Epithelial cell of esophagus (primary cell): ENCODE data around the gene ARHGAP24.

ENCODE experiments used
- DNase-seq: peaks from one replicate; pipeline ENCODE4 v3.0.0; 2010; ENCODE audit warnings: low read depth
- H3K4me3 ChIP-seq: 2 replicates; pipeline ENCODE4 v1.5.1; 2011; ENCODE audit warnings: mild to moderate bottlenecking, low read length, control low read depth
- TF ChIP-seq, protein P1 (sequence below): IDR thresholded peaks from 2 replicates; pipeline ENCODE4 v1.5.1; 2011; ENCODE audit warnings: low read depth, mild to moderate bottlenecking, low read length, control low read depth, inconsistent platforms; ENCODE audit not compliant: insufficient read depth; ENCODE audit errors: missing control alignments

ARHGAP24 gene

DNA sequence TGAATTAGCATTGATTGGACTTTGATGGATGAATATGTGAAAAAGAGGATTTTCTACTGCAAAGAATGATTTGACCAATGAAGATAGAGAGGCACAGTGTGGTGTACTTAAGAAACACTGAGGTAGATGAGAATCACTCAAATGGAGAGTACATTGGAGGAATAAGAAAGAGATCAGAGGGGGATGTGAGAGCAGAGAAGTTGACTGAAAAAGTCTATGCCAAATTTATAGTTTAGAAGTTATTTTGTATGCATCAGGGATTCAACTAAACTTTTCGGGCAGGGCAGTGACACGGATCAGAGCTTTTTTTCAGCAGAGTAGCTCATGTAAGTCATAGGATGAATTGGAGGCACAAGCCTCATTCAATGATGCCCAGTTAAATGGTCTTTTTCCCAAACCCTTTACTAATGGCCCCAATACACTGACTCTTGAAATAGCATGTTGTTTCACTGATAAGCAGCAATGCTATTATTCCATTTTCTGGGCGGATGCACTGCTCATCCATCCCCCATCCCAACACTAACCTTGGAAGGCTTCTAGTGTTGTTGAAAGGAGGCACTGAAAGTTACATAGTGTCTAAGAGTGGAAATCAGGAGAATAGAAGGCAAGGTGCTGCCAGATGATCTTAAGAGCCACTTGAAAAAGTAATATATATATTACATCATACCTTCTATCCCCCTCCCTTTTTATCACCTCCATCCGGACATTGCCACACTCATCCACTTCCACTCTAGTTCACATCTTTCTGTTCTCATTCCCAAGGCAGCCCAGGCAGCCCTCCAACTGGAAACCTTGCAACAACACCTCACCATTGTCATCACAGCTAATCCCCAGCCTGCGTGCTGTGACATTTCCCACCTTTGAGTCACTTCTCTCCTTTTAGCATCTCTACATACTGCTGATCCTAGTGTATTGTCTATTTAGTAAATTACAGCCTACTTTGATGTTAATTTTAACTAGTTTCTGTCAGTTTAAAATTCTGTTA, 46.1 kb downstream of the ARHGAP24 start:
- DNase-seq: peak; percentile 31
- TF ChIP-seq, protein P1, sequence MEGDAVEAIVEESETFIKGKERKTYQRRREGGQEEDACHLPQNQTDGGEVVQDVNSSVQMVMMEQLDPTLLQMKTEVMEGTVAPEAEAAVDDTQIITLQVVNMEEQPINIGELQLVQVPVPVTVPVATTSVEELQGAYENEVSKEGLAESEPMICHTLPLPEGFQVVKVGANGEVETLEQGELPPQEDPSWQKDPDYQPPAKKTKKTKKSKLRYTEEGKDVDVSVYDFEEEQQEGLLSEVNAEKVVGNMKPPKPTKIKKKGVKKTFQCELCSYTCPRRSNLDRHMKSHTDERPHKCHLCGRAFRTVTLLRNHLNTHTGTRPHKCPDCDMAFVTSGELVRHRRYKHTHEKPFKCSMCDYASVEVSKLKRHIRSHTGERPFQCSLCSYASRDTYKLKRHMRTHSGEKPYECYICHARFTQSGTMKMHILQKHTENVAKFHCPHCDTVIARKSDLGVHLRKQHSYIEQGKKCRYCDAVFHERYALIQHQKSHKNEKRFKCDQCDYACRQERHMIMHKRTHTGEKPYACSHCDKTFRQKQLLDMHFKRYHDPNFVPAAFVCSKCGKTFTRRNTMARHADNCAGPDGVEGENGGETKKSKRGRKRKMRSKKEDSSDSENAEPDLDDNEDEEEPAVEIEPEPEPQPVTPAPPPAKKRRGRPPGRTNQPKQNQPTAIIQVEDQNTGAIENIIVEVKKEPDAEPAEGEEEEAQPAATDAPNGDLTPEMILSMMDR: no peak
- no peak overlapping the region for H3K4me3 ChIP-seq

DNA sequence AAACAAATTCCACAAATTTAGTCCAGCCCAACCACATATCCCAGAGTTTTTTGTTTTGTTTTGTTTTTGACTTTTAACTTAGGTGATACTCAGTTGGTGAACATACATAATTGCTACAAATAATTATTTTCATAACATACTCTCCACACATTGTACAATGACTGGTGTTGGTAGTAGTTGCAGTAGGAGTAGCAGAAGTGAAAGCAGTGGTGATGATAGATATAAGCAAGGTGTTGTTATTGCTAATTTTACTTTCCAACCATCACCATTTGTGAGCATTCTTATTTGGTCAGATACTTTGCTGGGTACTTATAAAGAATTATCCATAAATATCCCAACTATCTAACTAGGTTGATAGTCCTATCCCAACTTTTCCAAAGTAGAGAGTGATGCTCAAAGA, 47.3 kb downstream of the ARHGAP24 start:
- TF ChIP-seq, protein P1: no peak
- no peak overlapping the region for H3K4me3 ChIP-seq
- no peak for DNase-seq

DNA sequence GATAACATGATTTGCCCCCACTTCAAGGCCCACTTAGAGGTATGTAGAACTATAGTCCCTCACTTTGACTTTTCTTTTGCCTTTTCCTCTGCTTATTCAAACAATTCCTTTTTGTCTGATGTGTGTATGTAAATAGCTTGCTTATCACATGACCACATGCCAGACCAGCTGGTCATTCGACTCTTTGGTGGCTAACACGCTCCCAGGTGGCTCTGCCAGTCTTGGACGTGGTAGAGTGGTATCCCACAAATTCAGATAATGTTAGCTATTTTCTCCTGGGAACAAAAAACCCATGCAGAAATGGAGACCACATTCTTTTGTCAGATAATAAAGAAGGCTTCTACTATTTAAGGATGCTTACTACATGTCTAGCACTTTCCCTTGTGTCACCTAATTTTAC, 47.9 kb downstream of the ARHGAP24 start:
- TF ChIP-seq, protein P1: no peak
- H3K4me3 ChIP-seq: no peak overlapping the region
- DNase-seq: no peak

DNA sequence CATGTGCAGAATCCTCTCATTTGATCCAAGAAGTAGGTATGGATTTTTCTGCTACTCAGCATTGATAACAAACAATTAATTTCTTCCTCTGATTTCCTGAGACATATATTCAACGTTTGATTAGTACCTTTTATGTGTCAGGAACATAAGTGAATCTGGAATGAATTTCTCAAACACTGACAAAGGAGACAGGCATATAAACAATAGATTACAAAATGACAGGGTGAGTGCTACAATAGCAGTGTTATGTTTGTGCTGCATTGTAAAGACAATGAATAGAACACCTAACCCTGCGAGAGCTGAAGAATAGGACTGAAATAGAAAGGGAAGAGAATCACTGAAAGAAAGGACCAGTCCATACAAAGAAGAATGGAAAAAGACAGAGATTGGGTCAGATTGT, 52.9 kb downstream of the ARHGAP24 start:
- H3K4me3 ChIP-seq: no peak overlapping the region
- TF ChIP-seq, protein P1: no peak
- no peak for DNase-seq

DNA sequence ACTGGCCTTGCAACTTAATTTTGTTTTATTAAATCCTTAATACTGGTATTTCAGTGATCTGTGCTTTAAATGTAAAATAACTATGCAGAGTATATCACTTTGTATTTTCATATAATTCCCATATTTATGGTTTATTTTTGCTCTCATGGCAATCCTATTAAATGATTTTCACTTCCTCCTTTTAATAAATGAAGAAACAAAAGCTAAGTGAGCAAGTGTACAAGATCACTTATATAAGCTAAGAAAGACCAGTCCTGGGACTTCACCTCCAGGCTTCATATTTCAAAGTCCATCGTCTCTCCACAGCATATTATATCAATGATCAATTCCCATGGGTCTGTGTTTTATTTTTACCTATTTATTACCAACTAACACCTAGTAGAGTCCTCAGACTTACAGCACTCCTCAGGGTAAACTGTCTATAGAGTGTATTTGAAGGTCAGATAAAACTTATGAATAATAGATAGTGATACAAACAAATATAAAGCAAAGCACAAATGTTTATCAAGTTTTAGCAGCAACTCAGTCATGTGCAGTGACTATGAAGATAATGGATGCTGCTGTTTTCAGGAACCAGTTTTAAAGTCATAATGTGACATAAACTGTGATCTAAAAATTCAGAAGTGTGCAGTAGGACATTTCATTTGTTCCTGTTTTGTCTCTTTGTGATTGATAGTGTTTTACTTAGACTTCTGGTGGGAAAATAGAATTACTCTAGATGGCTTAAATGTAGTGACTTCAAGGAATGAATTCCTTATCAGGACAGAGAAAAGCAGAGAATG, 56.8 kb downstream of the ARHGAP24 start:
- DNase-seq: no peak
- H3K4me3 ChIP-seq: no peak overlapping the region
- TF ChIP-seq, protein P1: no peak

DNA sequence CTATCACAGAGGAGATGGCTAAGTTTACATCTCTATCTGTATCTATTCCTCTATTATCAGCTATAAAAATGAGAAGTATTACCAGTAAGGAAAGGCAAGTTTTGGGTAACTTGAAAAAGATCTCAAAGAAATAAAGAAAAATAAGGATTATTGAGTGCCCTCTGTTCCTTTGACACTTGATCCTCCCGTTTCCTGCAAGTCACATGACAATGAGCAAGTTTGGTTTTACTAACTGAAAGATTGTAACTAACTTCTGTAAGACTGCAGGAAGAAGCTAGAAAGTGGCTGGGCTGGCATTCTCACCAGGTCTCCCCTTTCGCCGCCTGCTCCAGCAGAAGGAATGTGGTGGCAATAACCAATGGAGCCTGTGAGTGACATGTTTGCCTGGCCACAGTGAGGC, 59.2 kb downstream of the ARHGAP24 start:
- no peak for DNase-seq
- no peak overlapping the region for H3K4me3 ChIP-seq
- TF ChIP-seq, protein P1: no peak
